Esophagus muscularis mucosa (tissue), 4 donors: ENCODE measurements around the gene MAGED1. TPM values are rescaled to one million over a fixed set of nuclear protein-coding genes. Genes with fewer than 3 reads are reported as not detected.
"Not testable (repeated sequence)": the region's sequence is repeated elsewhere in the genome, so short reads cannot be mapped to it uniquely, and the experiment has no call there.

Experiments
- DNase-seq: peaks from one replicate; pipeline ENCODE4 v3.0.0-alpha.2; 2017; ENCODE audit errors: extremely low spot score
- H3K27ac ChIP-seq, 4 donors: fragments of 200-600 bp; sonication (generic); replicated peaks in 1 of 4; 1 replicate in 3 of 4; 2 replicates in 1 of 4; pipeline ENCODE4 v1.5.1; 2016 to 2019; ENCODE audit warnings: mild to moderate bottlenecking in 1 of 4
- H3K27me3 ChIP-seq, 4 donors: fragments of 200-600 bp; sonication (generic); one replicate each; pipeline versions ENCODE4 v1.5.1 to v1.6.0; 2016 to 2019
- H3K36me3 ChIP-seq, 4 donors: fragments of 200-600 bp; sonication (generic); one replicate each; pipeline ENCODE4 v1.5.1; 2016 to 2019
- H3K4me1 ChIP-seq, 4 donors: fragments of 200-600 bp; sonication (generic); one replicate each; pipeline ENCODE4 v1.5.1; 2016 to 2019
- H3K4me3 ChIP-seq, 4 donors: fragments of 200-600 bp; sonication (generic); 1 replicate in 2 of 4; 2 replicates in 2 of 4; pipeline ENCODE4 v1.5.1; 2016 to 2019; ENCODE audit warnings: mild to moderate bottlenecking in 4 of 4, moderate library complexity in 1 of 4
- H3K9me3 ChIP-seq, 4 donors: fragments of 200-600 bp; sonication (generic); 1 replicate in 3 of 4; 2 replicates in 1 of 4; pipeline ENCODE4 v1.5.1; 2016 to 2019
- EP300 ChIP-seq: sonication (generic); formaldehyde crosslinking; IDR thresholded peaks from one replicate; pipeline ENCODE4 v1.6.1; 2017; ENCODE audit warnings: antibody characterized with exemption
- POLR2A ChIP-seq: fragments of 450-650 bp; IDR thresholded peaks from one replicate; pipeline ENCODE4 v1.6.1; 2017; ENCODE audit warnings: antibody characterized with exemption, moderate library complexity, mild to moderate bottlenecking, low read depth
- POLR2AphosphoS5 ChIP-seq, 2 donors: sonication (generic); formaldehyde crosslinking; IDR thresholded peaks; one replicate each; pipeline ENCODE4 v1.6.1; 2017; ENCODE audit warnings: antibody characterized with exemption in 2 of 2
- whole genome bisulfite sequencing: methylation state at CpG from one replicate; pipeline ENCODE4 v1.1.5; 2018; 5-methylcytosine and 5-hydroxymethylcytosine counted together
- intact Hi-C: fragments of 100-400 bp; cut with DNase I; formaldehyde crosslinking; loops from one replicate; pipeline ENCODE4 v1.15.1; 2023
- total RNA-seq, 4 donors: library from RNA; depleted of rRNA; stranded (reverse); fragments of >200 nt; gene quantifications; one replicate each; pipeline versions ENCODE4 v1.1.0 to v1.2.1, GENCODE V29; 2016
- TF ChIP-seq, protein P1 (sequence below), 3 experiments: fragments of 200-600 bp in 2 of 3; fragments of 450-650 bp in 1 of 3; sonication (generic) in 2 of 3; IDR thresholded peaks; one replicate each; pipeline ENCODE4 v1.5.1; 2017 to 2019; ENCODE audit warnings: antibody characterized with exemption in 3 of 3, mild to moderate bottlenecking in 2 of 3, moderate library complexity in 1 of 3

The MAGED1 gene
- total RNA-seq, 4 donors from 2014 or later = 32.6 to 57.9 (median 44.0) TPM

DNA sequence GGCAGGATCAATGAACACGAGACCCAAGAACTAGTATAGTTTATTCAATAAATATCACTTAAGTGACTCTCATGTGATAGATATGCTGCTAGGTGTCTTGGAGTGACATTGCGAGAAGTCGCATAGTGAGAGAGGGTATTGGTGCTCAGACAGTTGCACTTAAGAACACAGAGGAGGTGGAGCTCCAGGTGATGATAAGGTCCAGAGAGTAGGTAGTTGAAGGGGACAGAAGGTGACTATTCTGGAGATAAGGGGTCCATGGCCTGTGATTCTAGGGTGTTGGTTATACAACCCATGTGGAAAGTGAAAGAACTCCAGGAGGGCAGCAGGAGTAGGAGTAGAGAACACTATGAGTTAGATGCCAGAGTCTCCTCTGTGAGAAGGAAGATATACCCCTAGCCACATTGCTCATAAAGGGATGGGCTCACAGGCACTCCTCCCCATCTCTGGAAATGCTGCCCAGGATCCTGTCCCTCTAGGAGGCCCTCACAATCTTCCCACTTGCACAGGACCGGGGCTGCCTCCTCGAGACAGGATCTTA lies 9.2 kb downstream of the MAGED1 start:
- intact Hi-C loops = no loop called here
- no peak for DNase-seq
- no peak overlapping the region for H3K27ac ChIP-seq
- no peaks in the 10 kb centered on the region for H3K4me1 ChIP-seq
- no peaks in the 10 kb centered on the region for H3K9me3 ChIP-seq
- H3K4me3 ChIP-seq = no peak overlapping the region
- TF ChIP-seq, protein P1, sequence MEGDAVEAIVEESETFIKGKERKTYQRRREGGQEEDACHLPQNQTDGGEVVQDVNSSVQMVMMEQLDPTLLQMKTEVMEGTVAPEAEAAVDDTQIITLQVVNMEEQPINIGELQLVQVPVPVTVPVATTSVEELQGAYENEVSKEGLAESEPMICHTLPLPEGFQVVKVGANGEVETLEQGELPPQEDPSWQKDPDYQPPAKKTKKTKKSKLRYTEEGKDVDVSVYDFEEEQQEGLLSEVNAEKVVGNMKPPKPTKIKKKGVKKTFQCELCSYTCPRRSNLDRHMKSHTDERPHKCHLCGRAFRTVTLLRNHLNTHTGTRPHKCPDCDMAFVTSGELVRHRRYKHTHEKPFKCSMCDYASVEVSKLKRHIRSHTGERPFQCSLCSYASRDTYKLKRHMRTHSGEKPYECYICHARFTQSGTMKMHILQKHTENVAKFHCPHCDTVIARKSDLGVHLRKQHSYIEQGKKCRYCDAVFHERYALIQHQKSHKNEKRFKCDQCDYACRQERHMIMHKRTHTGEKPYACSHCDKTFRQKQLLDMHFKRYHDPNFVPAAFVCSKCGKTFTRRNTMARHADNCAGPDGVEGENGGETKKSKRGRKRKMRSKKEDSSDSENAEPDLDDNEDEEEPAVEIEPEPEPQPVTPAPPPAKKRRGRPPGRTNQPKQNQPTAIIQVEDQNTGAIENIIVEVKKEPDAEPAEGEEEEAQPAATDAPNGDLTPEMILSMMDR (IDR thresholded peaks at IDR 0.05) = no peak
- TF ChIP-seq POLR2AphosphoS5 (IDR thresholded peaks at IDR 0.05) (no peak), EP300 (no peak), POLR2A (no peak)
- 77% methylated on average over 5 of the region's 5 CpGs for WGBS
- H3K36me3 ChIP-seq = peaks cover 0 to 53% (median 35%) of the 10 kb centered on the region in 4 donors
- H3K27me3 ChIP-seq = no peaks in the 10 kb centered on the region

DNA sequence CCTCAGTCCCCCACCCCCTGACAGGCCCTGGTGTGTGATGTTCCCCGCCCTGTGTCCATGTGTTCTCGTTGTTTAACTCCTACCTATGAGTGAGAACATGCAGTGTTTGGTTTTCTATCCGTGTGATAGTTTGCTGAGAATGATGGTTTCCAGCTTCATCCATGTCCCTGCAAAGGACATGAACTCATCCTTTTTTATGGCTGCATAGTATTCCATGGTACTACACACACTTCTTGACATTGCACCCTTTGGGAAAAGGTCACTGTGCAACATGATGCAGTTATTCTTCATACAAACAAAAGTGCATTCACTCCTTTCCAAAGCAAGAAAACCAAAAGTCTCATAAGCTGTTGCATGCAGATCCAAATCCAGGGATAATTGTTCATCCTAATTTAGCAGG lies 11.7 kb downstream of the MAGED1 start:
- H3K27me3 ChIP-seq, H3K4me1 ChIP-seq, H3K4me3 ChIP-seq, intact Hi-C loops, DNase-seq, H3K9me3 ChIP-seq, H3K27ac ChIP-seq: not testable (repeated sequence)
- peaks cover 0 to 27% (median 13%) of the 10 kb centered on the region in 4 donors for H3K36me3 ChIP-seq
- 65% methylated on average over 3 of the region's 3 CpGs for WGBS

DNA sequence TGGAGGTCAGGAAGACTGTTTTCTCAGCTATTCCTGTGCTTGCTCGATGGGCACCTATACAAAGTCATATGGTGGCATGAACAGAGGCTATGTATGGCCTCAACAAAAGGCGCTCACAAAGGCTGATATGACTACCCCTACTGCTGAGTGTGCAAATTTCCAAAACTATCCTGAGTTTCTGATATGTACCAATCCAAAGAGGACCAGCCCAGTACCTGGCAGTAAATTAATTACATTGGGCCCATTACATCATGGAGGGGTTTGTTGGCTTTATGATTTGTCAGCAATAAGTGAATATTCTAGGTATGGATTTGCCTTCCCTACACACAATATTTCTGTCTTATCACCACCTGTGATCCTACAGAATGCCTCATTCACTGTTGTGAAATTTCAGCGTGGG lies 12.3 kb downstream of the MAGED1 start:
- Histone ChIP-seq H3K4me3 (no peak overlapping the region), H3K9me3 (no peaks in the 10 kb centered on the region), H3K4me1 (no peaks in the 10 kb centered on the region), H3K27ac (no peak overlapping the region), H3K27me3 (no peaks in the 10 kb centered on the region), H3K36me3 (peaks cover 0 to 23% (median 12%) of the 10 kb centered on the region in 4 donors)
- 70% methylated on average over 3 of the region's 3 CpGs for WGBS
- intact Hi-C loops = no loop called here
- no peak for TF ChIP-seq EP300
- no peak for TF ChIP-seq POLR2AphosphoS5 (IDR thresholded peaks at IDR 0.05)
- TF ChIP-seq, protein P1 (IDR thresholded peaks at IDR 0.05) = no peak
- no peak for TF ChIP-seq POLR2A
- DNase-seq = no peak

DNA sequence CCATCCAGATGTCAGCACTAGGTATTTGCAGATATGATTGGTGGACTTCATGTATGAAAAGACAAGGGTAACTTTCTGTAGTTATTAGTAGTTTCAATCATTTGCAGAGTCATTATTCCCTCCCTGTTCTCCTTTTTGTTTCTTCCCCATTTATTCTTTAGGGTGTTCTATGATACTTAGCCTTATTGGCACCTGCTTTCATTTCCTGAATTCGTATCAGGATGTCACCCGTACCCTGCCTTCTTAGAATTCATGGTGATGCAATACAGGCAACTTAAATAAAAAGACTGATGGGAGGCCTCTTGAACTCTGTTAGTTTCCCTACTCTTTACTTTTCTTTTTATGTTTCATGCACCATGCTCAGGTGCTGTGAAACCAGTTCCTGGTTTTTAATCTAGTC lies 24.2 kb downstream of the MAGED1 start:
- WGBS = 58% methylated on average over 2 of the region's 2 CpGs
- H3K36me3 ChIP-seq = no peaks in the 10 kb centered on the region
- no peak overlapping the region for H3K4me3 ChIP-seq
- no peaks in the 10 kb centered on the region for H3K4me1 ChIP-seq
- no peak for DNase-seq
- H3K27ac ChIP-seq = no peak overlapping the region
- peaks cover 0 to 9% (median 0%) of the 10 kb centered on the region in 4 donors for H3K9me3 ChIP-seq
- intact Hi-C loops = no loop called here
- TF ChIP-seq EP300 (no peak), POLR2AphosphoS5 (IDR thresholded peaks at IDR 0.05) (no peak), POLR2A (no peak)
- TF ChIP-seq, protein P1 (IDR thresholded peaks at IDR 0.05) = no peak
- H3K27me3 ChIP-seq = no peaks in the 10 kb centered on the region

DNA sequence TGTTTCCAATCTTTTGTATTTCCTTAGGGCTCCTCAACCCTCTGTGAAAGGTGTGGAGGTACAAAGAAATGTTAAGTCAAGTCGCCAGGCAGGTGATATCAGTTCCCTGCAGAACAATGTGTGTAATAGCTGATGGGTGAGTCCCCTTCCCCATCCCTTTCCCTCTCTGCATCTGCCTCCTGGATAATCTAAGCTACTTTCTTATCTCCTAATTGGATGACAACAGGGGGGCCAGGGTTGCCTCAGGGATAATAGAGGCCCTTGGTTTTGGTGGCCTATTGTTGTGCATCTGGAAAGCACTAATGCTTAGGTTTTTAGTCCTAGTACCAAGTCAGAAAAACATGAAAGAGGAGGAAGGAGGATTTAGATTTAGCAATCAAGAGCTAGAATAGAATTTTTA lies 29.1 kb downstream of the MAGED1 start:
- Histone ChIP-seq H3K4me1 (no peaks in the 10 kb centered on the region), H3K27ac (no peak overlapping the region), H3K27me3 (no peaks in the 10 kb centered on the region), H3K9me3 (no peaks in the 10 kb centered on the region), H3K36me3 (no peaks in the 10 kb centered on the region), H3K4me3 (no peak overlapping the region)
- DNase-seq = no peak
- WGBS = 28% methylated on average over 1 of the region's 1 CpG
- TF ChIP-seq, protein P1 (IDR thresholded peaks at IDR 0.05) = no peak
- no peak for TF ChIP-seq POLR2AphosphoS5 (IDR thresholded peaks at IDR 0.05)
- no peak for TF ChIP-seq POLR2A
- TF ChIP-seq EP300 = no peak
- intact Hi-C loops = no loop called here
